ENCODE results near the gene TECR. TPM values are rescaled to one million over a fixed set of nuclear protein-coding genes. Genes with fewer than 3 reads are reported as not detected.
A peak's percentile ranks its signal among the peaks of the same experiment; 100 is the strongest.

TECR gene
- total and polyA plus RNA-seq, 9 of the 15 experiments (the other 6 are each of a cell fraction or from before 2014, with no cell fraction given): 29.3 to 211 (median 81.4) TPM

- no TSS peak for BruUV-seq (replicated peaks)
- Histone ChIP-seq H3K9ac (ENCODE audit: insufficient read depth in 1 of 2, low read depth in 2 of 2, low read length in 2 of 2) (peak overlapping the region in 1 of 2 experiments; percentile 81; a peak in 2 of 4 replicates), H3K36me3 (ENCODE audit: control insufficient read depth, insufficient read depth, low read length) (peaks cover 10% of the 10 kb centered on the region; the same call in 1 of the 3 replicates), H3K9me3 (replicated peaks; ENCODE audit: control insufficient read depth, insufficient read depth, low read depth, low read length) (no peaks in the 10 kb centered on the region), H3K4me1 (replicated peaks in 1 of 2; ENCODE audit: control insufficient read depth in 2 of 2, insufficient read depth in 2 of 2, low read length in 2 of 2) (peaks cover 15 to 75% of the 10 kb centered on the region in 2 experiments; a peak in 4 of 5 replicates), H4K20me1 (replicated peaks; ENCODE audit: control insufficient read depth, insufficient read depth, low read length) (peaks cover 18% of the 10 kb centered on the region), H3K79me2 (ENCODE audit: control insufficient read depth, insufficient read depth, low read length) (peaks cover 66% of the 10 kb centered on the region), H3K27ac (ENCODE audit: extremely low read depth, low read depth, low read length) (no peak overlapping the region), H2AFZ (ENCODE audit: low read depth, low read length) (no peak overlapping the region), H3K4me3 (no peak overlapping the region), H3K27me3 (ENCODE audit: control insufficient read depth in 2 of 2, insufficient read depth in 2 of 2, low read length in 2 of 2) (no peaks in the 10 kb centered on the region), H3K9me1 (ENCODE audit: control insufficient read depth, insufficient read depth, low read length) (peaks cover 5% of the 10 kb centered on the region), H3K4me2 (ENCODE audit: insufficient read depth, low read length) (no peak overlapping the region)
- FAIRE-seq (no peak), DNase-seq (ENCODE audit: extremely low read depth in 1 of 4, low spot score in 3 of 4) (no peak), ATAC-seq (no peak)
- in situ Hi-C loops (cut with MboI) (no loop called here), intact Hi-C loops (cut with micrococcal nuclease) (loop anchor here (10.0 kb wide), 1 partner anchor 124 kb away; the partner anchor contains the start of gene PKN1)
- no peak for TF ChIP-seq FOXP1 (CRISPR knock-in tag; IDR thresholded peaks at IDR 0.05)
- TF ChIP-seq, protein P1, sequence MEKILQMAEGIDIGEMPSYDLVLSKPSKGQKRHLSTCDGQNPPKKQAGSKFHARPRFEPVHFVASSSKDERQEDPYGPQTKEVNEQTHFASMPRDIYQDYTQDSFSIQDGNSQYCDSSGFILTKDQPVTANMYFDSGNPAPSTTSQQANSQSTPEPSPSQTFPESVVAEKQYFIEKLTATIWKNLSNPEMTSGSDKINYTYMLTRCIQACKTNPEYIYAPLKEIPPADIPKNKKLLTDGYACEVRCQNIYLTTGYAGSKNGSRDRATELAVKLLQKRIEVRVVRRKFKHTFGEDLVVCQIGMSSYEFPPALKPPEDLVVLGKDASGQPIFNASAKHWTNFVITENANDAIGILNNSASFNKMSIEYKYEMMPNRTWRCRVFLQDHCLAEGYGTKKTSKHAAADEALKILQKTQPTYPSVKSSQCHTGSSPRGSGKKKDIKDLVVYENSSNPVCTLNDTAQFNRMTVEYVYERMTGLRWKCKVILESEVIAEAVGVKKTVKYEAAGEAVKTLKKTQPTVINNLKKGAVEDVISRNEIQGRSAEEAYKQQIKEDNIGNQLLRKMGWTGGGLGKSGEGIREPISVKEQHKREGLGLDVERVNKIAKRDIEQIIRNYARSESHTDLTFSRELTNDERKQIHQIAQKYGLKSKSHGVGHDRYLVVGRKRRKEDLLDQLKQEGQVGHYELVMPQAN (IDR thresholded peaks at IDR 0.05; ENCODE audit: borderline replicate concordance): no peak
- no peak for TF ChIP-seq HSF4 (CRISPR knock-in tag; IDR thresholded peaks at IDR 0.05; ENCODE audit: borderline replicate concordance)
- no peak for TF ChIP-seq SAFB (IDR thresholded peaks at IDR 0.05; ENCODE audit: borderline replicate concordance, low read depth, low read length)
- TF ChIP-seq BRF1 (IDR thresholded peaks at IDR 0.05; ENCODE audit: borderline replicate concordance, extremely low read depth, insufficient read length): no peak
- TF ChIP-seq HDAC6 (IDR thresholded peaks at IDR 0.05; ENCODE audit: low read depth, low read length): no peak
- no peak for TF ChIP-seq NUFIP1 (IDR thresholded peaks at IDR 0.05; ENCODE audit: partially characterized antibody)
- TF ChIP-seq ZNF584 (CRISPR knock-in tag; IDR thresholded peaks at IDR 0.05; ENCODE audit: low read depth): no peak
- no peak for TF ChIP-seq ZNF140 (CRISPR knock-in tag; IDR thresholded peaks at IDR 0.05)
- no peak for TF ChIP-seq POU5F1 (IDR thresholded peaks at IDR 0.05; ENCODE audit: borderline replicate concordance, low read depth, low read length, partially characterized antibody)
- no peak for TF ChIP-seq NFRKB (IDR thresholded peaks at IDR 0.05; ENCODE audit: low read depth)
- no peak for TF ChIP-seq PKNOX1 (IDR thresholded peaks at IDR 0.05)
- TF ChIP-seq KLF10 (CRISPR knock-in tag; IDR thresholded peaks at IDR 0.05): no peak
- TF ChIP-seq SNAPC5 (CRISPR knock-in tag; IDR thresholded peaks at IDR 0.05): no peak
- TF ChIP-seq JUNB (CRISPR knock-in tag; conservative IDR thresholded peaks at IDR 0.05): no peak
- TF ChIP-seq SRSF9 (IDR thresholded peaks at IDR 0.05; ENCODE audit: borderline replicate concordance, low read depth, low read length): no peak
- TF ChIP-seq SUPT5H (IDR thresholded peaks at IDR 0.05): no peak
- TF ChIP-seq RBM17 (IDR thresholded peaks at IDR 0.05; ENCODE audit: borderline replicate concordance, low read depth, low read length): no peak
- no peak for TF ChIP-seq ZNF165 (CRISPR knock-in tag; IDR thresholded peaks at IDR 0.05; ENCODE audit: borderline replicate concordance)
- TF ChIP-seq ZNF79 (CRISPR knock-in tag; IDR thresholded peaks at IDR 0.05; ENCODE audit: low read depth): no peak
- WGBS (ENCODE audit: insufficient coverage, low coverage, missing lambda C conversion rate): 89% methylated on average over 17 of the region's 23 CpGs
- ChIA-PET CTCF (ENCODE audit: low intra/inter-chr PET ratio) (no interaction called here), POLR2A (interaction anchor here (0.6 kb wide), 1 partner anchor 134 kb away, joined by 3 read pairs; no protein-coding TSS in a partner anchor)
Measured at GRCh38 chr19:14558370-14559066, 29.1 kb downstream of the TECR start.
